Vagina (tissue), 2 donors: Measurements from ENCODE around the gene ACTA1. TPM values are rescaled to one million over a fixed set of nuclear protein-coding genes. Genes with fewer than 3 reads are reported as not detected.

Experiments used
- DNase-seq, 2 donors: peaks; one replicate each; pipeline ENCODE4 v3.0.0-alpha.2; 2017; ENCODE audit errors: extremely low spot score in 2 of 2
- H3K27ac ChIP-seq: fragments of 200-600 bp; sonication (generic); one replicate; pipeline ENCODE4 v1.5.1; 2019
- H3K27me3 ChIP-seq: fragments of 200-600 bp; sonication (generic); one replicate; pipeline ENCODE4 v1.5.1; 2019
- H3K36me3 ChIP-seq, 2 donors: fragments of 200-600 bp; sonication (generic); one replicate each; pipeline ENCODE4 v1.5.1; 2017 to 2019
- H3K4me1 ChIP-seq: fragments of 200-600 bp; sonication (generic); one replicate; pipeline ENCODE4 v1.5.1; 2019
- H3K4me3 ChIP-seq, 2 donors: fragments of 200-600 bp; sonication (generic); 1 replicate in 1 of 2; 2 replicates in 1 of 2; pipeline ENCODE4 v1.5.1; 2016 to 2019
- H3K9me3 ChIP-seq: fragments of 200-600 bp; sonication (generic); one replicate; pipeline ENCODE4 v1.5.1; 2019
- CTCF ChIP-seq, 3 experiments: fragments of 450-650 bp in 2 of 3; fragments of 200-600 bp in 1 of 3; sonication (generic) in 1 of 3; IDR thresholded peaks; one replicate each; pipeline ENCODE4 v1.5.1; 2017 to 2019; ENCODE audit warnings: antibody characterized with exemption in 3 of 3, mild to moderate bottlenecking in 2 of 3, moderate library complexity in 2 of 3
- POLR2A ChIP-seq, 2 donors: fragments of 450-650 bp; IDR thresholded peaks; one replicate each; pipeline ENCODE4 v1.6.1; 2017; ENCODE audit warnings: antibody characterized with exemption in 2 of 2, mild to moderate bottlenecking in 2 of 2, moderate library complexity in 2 of 2
- POLR2AphosphoS5 ChIP-seq, 2 donors: sonication (generic); formaldehyde crosslinking; IDR thresholded peaks; one replicate each; pipeline ENCODE4 v1.9.0; 2017; ENCODE audit warnings: antibody characterized with exemption in 2 of 2, mild to moderate bottlenecking in 2 of 2, low read depth in 1 of 2; ENCODE audit not compliant: insufficient read depth in 1 of 2
- intact Hi-C: fragments of 100-400 bp; cut with DNase I; formaldehyde crosslinking; loops from one replicate; pipeline ENCODE4 v1.15.1; 2023
- small RNA-seq: library from RNA; depleted of rRNA; stranded (forward); fragments of <200 nt; gene quantifications from one replicate; pipeline ENCODE3, GENCODE V24; 2016
- total RNA-seq: library from RNA; depleted of rRNA; stranded (reverse); fragments of >200 nt; gene quantifications from one replicate; pipeline ENCODE4 v1.2.3, GENCODE V29; 2016

ACTA1 gene
- total RNA-seq, 1 donor from 2014 or later, result not detected

GRCh38 chr1:229385853-229386456, 47.9 kb downstream of the ACTA1 start:
- intact Hi-C loops, result no loop called here
- Histone ChIP-seq H3K4me1 (no peaks in the 10 kb centered on the region), H3K4me3 (no peak overlapping the region), H3K27me3 (no peaks in the 10 kb centered on the region), H3K9me3 (no peaks in the 10 kb centered on the region), H3K27ac (no peak overlapping the region), H3K36me3 (no peaks in the 10 kb centered on the region)
- TF ChIP-seq POLR2AphosphoS5 (IDR thresholded peaks at IDR 0.05; ENCODE audit: insufficient read depth in 1 of 2, low read depth in 1 of 2) (no peak), POLR2A (IDR thresholded peaks at IDR 0.05) (no peak), CTCF (IDR thresholded peaks at IDR 0.05) (no peak)
- no peak for DNase-seq

GRCh38 chr1:229384822-229385221, 49.1 kb downstream of the ACTA1 start:
- TF ChIP-seq CTCF (IDR thresholded peaks at IDR 0.05), result no peak
- no peak for TF ChIP-seq POLR2A (IDR thresholded peaks at IDR 0.05)
- TF ChIP-seq POLR2AphosphoS5 (IDR thresholded peaks at IDR 0.05; ENCODE audit: insufficient read depth in 1 of 2, low read depth in 1 of 2), result no peak
- no peaks in the 10 kb centered on the region for H3K36me3 ChIP-seq
- no peak overlapping the region for H3K27ac ChIP-seq
- H3K4me3 ChIP-seq, result no peak overlapping the region
- no peaks in the 10 kb centered on the region for H3K27me3 ChIP-seq
- intact Hi-C loops, result no loop called here
- no peak for DNase-seq
- H3K9me3 ChIP-seq, result no peaks in the 10 kb centered on the region
- no peaks in the 10 kb centered on the region for H3K4me1 ChIP-seq

GRCh38 chr1:229383961-229384360, 49.9 kb downstream of the ACTA1 start:
- DNase-seq, result no peak
- intact Hi-C loops, result no loop called here
- Histone ChIP-seq H3K9me3 (no peaks in the 10 kb centered on the region), H3K36me3 (no peaks in the 10 kb centered on the region), H3K27me3 (no peaks in the 10 kb centered on the region), H3K4me1 (no peaks in the 10 kb centered on the region), H3K4me3 (no peak overlapping the region), H3K27ac (no peak overlapping the region)
- TF ChIP-seq POLR2A (IDR thresholded peaks at IDR 0.05) (no peak), CTCF (IDR thresholded peaks at IDR 0.05) (no peak), POLR2AphosphoS5 (IDR thresholded peaks at IDR 0.05; ENCODE audit: insufficient read depth in 1 of 2, low read depth in 1 of 2) (no peak)

- Histone ChIP-seq H3K36me3 (no peaks in the 10 kb centered on the region), H3K27ac (no peak overlapping the region), H3K9me3 (no peaks in the 10 kb centered on the region), H3K4me1 (no peaks in the 10 kb centered on the region), H3K4me3 (no peak overlapping the region), H3K27me3 (no peaks in the 10 kb centered on the region)
- intact Hi-C loops, result no loop called here
- TF ChIP-seq CTCF (IDR thresholded peaks at IDR 0.05), result no peak
- no peak for TF ChIP-seq POLR2A (IDR thresholded peaks at IDR 0.05)
- no peak for TF ChIP-seq POLR2AphosphoS5 (IDR thresholded peaks at IDR 0.05; ENCODE audit: insufficient read depth in 1 of 2, low read depth in 1 of 2)
- DNase-seq, result no peak
Measured at GRCh38 chr1:229383188-229383587, 50.7 kb downstream of the ACTA1 start.

Small RNAs within 50 kb of the gene (small RNA-seq; reads per million reads assigned to genes)
- gene RN7SKP276, result not detected
- not detected for gene RNU6-180P

Other genes starting within 250 kb of the ACTA1 start
- gene RAB4A, start 163.0 kb downstream of the ACTA1 start, total RNA-seq, result 16.5 TPM
- 3.9 TPM for gene CCSAP, start 91.0 kb downstream of the ACTA1 start, total RNA-seq
- 38.3 TPM for gene NUP133, start 74.2 kb upstream of the ACTA1 start, total RNA-seq
- 12.5 TPM for gene ABCB10, start 124.6 kb upstream of the ACTA1 start, total RNA-seq
- 12.5 TPM for gene TAF5L, start 192.0 kb upstream of the ACTA1 start, total RNA-seq
- 9.3 TPM for gene URB2, start 192.2 kb upstream of the ACTA1 start, total RNA-seq